ENCODE results near the gene IL22RA1. TPM values are rescaled to one million over a fixed set of nuclear protein-coding genes. Genes with fewer than 3 reads are reported as not detected.

Gene IL22RA1
- polyA plus RNA-seq, 2 of the 4 experiments (the other 2 are of a cell fraction): 1.5 to 1.7 TPM

- FAIRE-seq (no peak), DNase-seq (ENCODE audit: low read depth in 1 of 2, low spot score in 1 of 2) (no peak), ATAC-seq (no peak)
- Histone ChIP-seq H3K4me3 (no peak overlapping the region), H3K27ac (no peak overlapping the region), H3K4me2 (no peak overlapping the region), H3K4me1 (no peaks in the 10 kb centered on the region), H3K9me3 (no peaks in the 10 kb centered on the region)
- POLR2A ChIA-PET: no interaction called here
- 64% methylated on average over 3 of the region's 6 CpGs for WGBS (ENCODE audit: missing lambda C conversion rate)
- no peak for TF ChIP-seq ELK1 (IDR thresholded peaks at IDR 0.05; ENCODE audit: low read depth, low read length)
- no peak for TF ChIP-seq RCOR1 (IDR thresholded peaks at IDR 0.05; ENCODE audit: low read depth, low read length)
- CTCF ChIA-PET: interaction anchor here (0.9 to 3.1 kb wide), 3 partner anchors 11 to 31 kb away, joined by 3 to 10 read pairs (median 3); no protein-coding TSS in a partner anchor
Observed at GRCh38 chr1:24180676-24181075, 37.7 kb upstream of the IL22RA1 start.

DNA sequence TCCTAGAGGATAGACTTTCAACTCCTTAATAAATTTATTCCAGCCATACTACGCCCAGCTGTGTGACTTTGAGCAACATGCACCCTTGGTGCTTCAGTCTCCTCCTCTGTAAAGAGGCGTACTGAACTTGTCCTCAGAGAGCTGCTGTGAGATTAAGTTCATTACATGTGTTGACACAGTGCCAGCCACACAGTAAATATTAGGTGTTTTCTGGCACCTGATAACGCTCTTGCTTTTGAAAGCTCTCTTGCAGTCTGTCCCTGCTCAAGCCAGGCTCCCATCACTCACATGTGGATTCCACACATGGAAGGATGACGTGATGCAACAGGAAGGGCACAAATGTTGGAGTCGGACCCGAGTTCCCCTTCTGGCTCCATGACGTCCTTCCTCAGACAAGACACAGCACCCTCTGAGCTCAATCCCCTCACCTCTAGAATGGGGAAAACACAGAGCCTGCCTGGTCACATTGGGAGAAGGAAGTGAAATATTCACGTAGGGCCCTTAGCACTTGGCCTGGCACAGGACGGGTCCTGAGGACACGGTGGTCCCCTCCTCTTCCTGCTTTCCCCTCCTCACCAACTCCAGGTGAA lies 36.4 kb upstream of the IL22RA1 start:
- WGBS (ENCODE audit: missing lambda C conversion rate): 93% methylated on average over 10 of the region's 10 CpGs
- ChIA-PET CTCF (interaction anchor here (1.3 kb wide), 2 partner anchors 22 to 108 kb away, joined by 3 to 6 read pairs; no protein-coding TSS in a partner anchor), POLR2A (no interaction called here)

GRCh38 chr1:24178407-24178806 lies 35.5 kb upstream of the IL22RA1 start:
- CTCF ChIA-PET: interaction anchor here (0.5 to 1.2 kb wide), 5 partner anchors 21 to 360 kb away, joined by 3 to 4 read pairs (median 3); no protein-coding TSS in a partner anchor
- no peak for FAIRE-seq
- 81% methylated on average over 3 of the region's 3 CpGs for whole genome bisulfite sequencing (ENCODE audit: missing lambda C conversion rate)

More for the DNA sequence above, 36.4 kb upstream of the IL22RA1 start:
- Histone ChIP-seq H3K27ac (no peak overlapping the region), H3K4me1 (no peaks in the 10 kb centered on the region), H3K4me3 (no peak overlapping the region), H3K4me2 (no peak overlapping the region), H3K9me3 (no peaks in the 10 kb centered on the region)
- FAIRE-seq (no peak), DNase-seq (ENCODE audit: low read depth in 1 of 2, low spot score in 1 of 2) (no peak), ATAC-seq (no peak; a peak in 1 of 6 replicates)
- TF ChIP-seq ESRRA (IDR thresholded peaks at IDR 0.05; ENCODE audit: borderline replicate concordance, low read length) (no peak), HOXB5 (CRISPR knock-in tag; IDR thresholded peaks at IDR 0.05) (no peak)

GRCh38 chr1:24177161-24177560 lies 34.2 kb upstream of the IL22RA1 start:
- H3K4me1 ChIP-seq: no peaks in the 10 kb centered on the region
- H3K9me3 ChIP-seq: no peaks in the 10 kb centered on the region
- no peak overlapping the region for H3K4me2 ChIP-seq
- DNase-seq (ENCODE audit: low read depth in 1 of 2, low spot score in 1 of 2): no peak
- H3K27ac ChIP-seq: no peak overlapping the region
- no peak for TF ChIP-seq NPAS2 (CRISPR knock-in tag; IDR thresholded peaks at IDR 0.05; ENCODE audit: borderline replicate concordance)
- no peak for TF ChIP-seq HOXA7 (CRISPR knock-in tag; IDR thresholded peaks at IDR 0.05)
- TF ChIP-seq ZSCAN20 (CRISPR knock-in tag; IDR thresholded peaks at IDR 0.05): no peak
- TF ChIP-seq CEBPB (IDR thresholded peaks at IDR 0.05): no peak
- TF ChIP-seq ZC3H11A (IDR thresholded peaks at IDR 0.05): no peak
- TF ChIP-seq, protein P1, sequence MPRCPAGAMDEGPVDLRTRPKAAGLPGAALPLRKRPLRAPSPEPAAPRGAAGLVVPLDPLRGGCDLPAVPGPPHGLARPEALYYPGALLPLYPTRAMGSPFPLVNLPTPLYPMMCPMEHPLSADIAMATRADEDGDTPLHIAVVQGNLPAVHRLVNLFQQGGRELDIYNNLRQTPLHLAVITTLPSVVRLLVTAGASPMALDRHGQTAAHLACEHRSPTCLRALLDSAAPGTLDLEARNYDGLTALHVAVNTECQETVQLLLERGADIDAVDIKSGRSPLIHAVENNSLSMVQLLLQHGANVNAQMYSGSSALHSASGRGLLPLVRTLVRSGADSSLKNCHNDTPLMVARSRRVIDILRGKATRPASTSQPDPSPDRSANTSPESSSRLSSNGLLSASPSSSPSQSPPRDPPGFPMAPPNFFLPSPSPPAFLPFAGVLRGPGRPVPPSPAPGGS (IDR thresholded peaks at IDR 0.05): no peak
- no peak for TF ChIP-seq PHF8 (IDR thresholded peaks at IDR 0.05; ENCODE audit: borderline replicate concordance, low read depth)
- TF ChIP-seq CTCF (IDR thresholded peaks at IDR 0.05): no peak
- TF ChIP-seq JUN (IDR thresholded peaks at IDR 0.05): no peak
- TF ChIP-seq RCOR1 (IDR thresholded peaks at IDR 0.05; ENCODE audit: low read depth, low read length): no peak
- no peak for TF ChIP-seq KDM1A (IDR thresholded peaks at IDR 0.05; ENCODE audit: low read depth)
- TF ChIP-seq POLR2A (IDR thresholded peaks at IDR 0.05; ENCODE audit: low read length): no peak
- TF ChIP-seq MAFK (IDR thresholded peaks at IDR 0.05; ENCODE audit: partially characterized antibody): no peak
- no peak for TF ChIP-seq MYC (IDR thresholded peaks at IDR 0.05; ENCODE audit: borderline replicate concordance, low read length)
- ChIA-PET POLR2A (no interaction called here), CTCF (interaction anchor here (1.0 kb wide), 1 partner anchor 22 kb away, joined by 3 read pairs; no protein-coding TSS in a partner anchor)
- 87% methylated on average over 10 of the region's 10 CpGs for WGBS (ENCODE audit: missing lambda C conversion rate)
- no peak for ATAC-seq
- FAIRE-seq: no peak
- H3K4me3 ChIP-seq: no peak overlapping the region

More at GRCh38 chr1:24178407-24178806, 35.5 kb upstream of the IL22RA1 start:
- no peak overlapping the region for H3K4me3 ChIP-seq
- H3K4me2 ChIP-seq: no peak overlapping the region
- no peaks in the 10 kb centered on the region for H3K4me1 ChIP-seq
- ATAC-seq (no peak), DNase-seq (ENCODE audit: low read depth in 1 of 2, low spot score in 1 of 2) (no peak)
- POLR2A ChIA-PET: no interaction called here
- TF ChIP-seq HEYL (CRISPR knock-in tag; IDR thresholded peaks at IDR 0.05) (no peak), FOSL2 (IDR thresholded peaks at IDR 0.05) (no peak), FOSL2 (CRISPR knock-in tag; IDR thresholded peaks at IDR 0.05) (no peak)
- no peaks in the 10 kb centered on the region for H3K9me3 ChIP-seq
- H3K27ac ChIP-seq: no peak overlapping the region

All from A549 (cell line).